RWPE2 (cell line): ENCODE results near the gene RPS6KA2.

Experiments
- ATAC-seq: fragments of 200-7000 bp; cut with Tn5 transposase; 3 replicates; pipeline ENCODE4 v1.9.1; 2021; ENCODE audit warnings: low read depth
- DNase-seq: peaks from one replicate; pipeline ENCODE4 v3.0.0-alpha.2; 2020; ENCODE audit warnings: low spot score
- H3K27ac ChIP-seq: fragments of 450-650 bp; 2 replicates; pipeline ENCODE4 v1.5.1; 2017; ENCODE audit warnings: mild to moderate bottlenecking; ENCODE audit not compliant: poor library complexity, severe bottlenecking
- H3K27me3 ChIP-seq: fragments of 250-450 bp; sonication (Bioruptor Pico); 2 replicates; pipeline ENCODE4 v1.5.1; 2021; ENCODE audit warnings: mild to moderate bottlenecking, moderate library complexity; ENCODE audit not compliant: insufficient read depth, poor library complexity, severe bottlenecking
- H3K36me3 ChIP-seq: fragments of 250-450 bp; sonication (Bioruptor Pico); 2 replicates; pipeline ENCODE4 v1.5.1; 2020; ENCODE audit warnings: low read depth, mild to moderate bottlenecking, moderate library complexity
- H3K4me1 ChIP-seq: fragments of 250-450 bp; sonication (Bioruptor Pico); 2 replicates; pipeline ENCODE4 v1.5.1; 2021; ENCODE audit warnings: mild to moderate bottlenecking, moderate library complexity; ENCODE audit not compliant: insufficient read depth, poor library complexity, severe bottlenecking
- H3K4me3 ChIP-seq: fragments of 250-450 bp; sonication (Bioruptor Pico); 2 replicates; pipeline ENCODE4 v1.5.1; 2021; ENCODE audit warnings: mild to moderate bottlenecking, moderate library complexity; ENCODE audit not compliant: severe bottlenecking
- H3K9me3 ChIP-seq: fragments of 250-450 bp; sonication (Bioruptor Pico); 2 replicates; pipeline ENCODE4 v1.5.1; 2021; ENCODE audit warnings: mild to moderate bottlenecking, moderate library complexity; ENCODE audit not compliant: severe bottlenecking
- TF ChIP-seq, protein P1 (sequence below): fragments of 450-650 bp; IDR thresholded peaks from one replicate; pipeline ENCODE4 v1.5.1; 2017; ENCODE audit warnings: mild to moderate bottlenecking, moderate library complexity; ENCODE audit not compliant: poor library complexity, severe bottlenecking

The RPS6KA2 gene

DNA sequence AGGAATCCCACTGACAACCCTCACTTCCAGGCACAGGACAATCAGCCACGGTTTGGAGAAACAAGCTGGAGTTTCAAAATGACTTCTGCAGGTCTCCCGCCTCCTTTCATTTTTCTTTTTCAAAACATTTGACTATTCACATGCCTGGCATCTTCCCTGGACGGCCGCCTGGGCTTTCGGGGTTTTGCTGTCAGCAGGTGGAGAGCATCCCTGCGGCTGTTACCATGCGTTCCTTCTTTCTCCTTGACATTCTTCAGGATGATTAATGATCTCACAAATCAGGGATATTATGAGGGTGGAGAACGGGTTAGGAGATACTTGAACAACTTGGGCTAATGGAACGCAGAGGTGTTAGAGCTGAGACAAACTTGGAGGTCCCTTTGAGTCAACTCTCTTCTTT, 101.5 kb downstream of the RPS6KA2 start:
- Histone ChIP-seq H3K4me1 (no peaks in the 10 kb centered on the region), H3K9me3 (no peaks in the 10 kb centered on the region), H3K27me3 (no peaks in the 10 kb centered on the region), H3K4me3 (no peak overlapping the region), H3K36me3 (peaks cover 34% of the 10 kb centered on the region), H3K27ac (no peak overlapping the region)
- DNase-seq, result no peak
- TF ChIP-seq, protein P1, sequence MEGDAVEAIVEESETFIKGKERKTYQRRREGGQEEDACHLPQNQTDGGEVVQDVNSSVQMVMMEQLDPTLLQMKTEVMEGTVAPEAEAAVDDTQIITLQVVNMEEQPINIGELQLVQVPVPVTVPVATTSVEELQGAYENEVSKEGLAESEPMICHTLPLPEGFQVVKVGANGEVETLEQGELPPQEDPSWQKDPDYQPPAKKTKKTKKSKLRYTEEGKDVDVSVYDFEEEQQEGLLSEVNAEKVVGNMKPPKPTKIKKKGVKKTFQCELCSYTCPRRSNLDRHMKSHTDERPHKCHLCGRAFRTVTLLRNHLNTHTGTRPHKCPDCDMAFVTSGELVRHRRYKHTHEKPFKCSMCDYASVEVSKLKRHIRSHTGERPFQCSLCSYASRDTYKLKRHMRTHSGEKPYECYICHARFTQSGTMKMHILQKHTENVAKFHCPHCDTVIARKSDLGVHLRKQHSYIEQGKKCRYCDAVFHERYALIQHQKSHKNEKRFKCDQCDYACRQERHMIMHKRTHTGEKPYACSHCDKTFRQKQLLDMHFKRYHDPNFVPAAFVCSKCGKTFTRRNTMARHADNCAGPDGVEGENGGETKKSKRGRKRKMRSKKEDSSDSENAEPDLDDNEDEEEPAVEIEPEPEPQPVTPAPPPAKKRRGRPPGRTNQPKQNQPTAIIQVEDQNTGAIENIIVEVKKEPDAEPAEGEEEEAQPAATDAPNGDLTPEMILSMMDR, result no peak
- no peak for ATAC-seq

GRCh38 chr6:166523782-166524559, 103.1 kb downstream of the RPS6KA2 start:
- Histone ChIP-seq H3K4me1 (no peaks in the 10 kb centered on the region), H3K4me3 (no peak overlapping the region), H3K27me3 (no peaks in the 10 kb centered on the region), H3K27ac (no peak overlapping the region), H3K9me3 (no peaks in the 10 kb centered on the region), H3K36me3 (peaks cover 19% of the 10 kb centered on the region)
- ATAC-seq (no peak), DNase-seq (no peak)
- TF ChIP-seq, protein P1, result no peak

DNA sequence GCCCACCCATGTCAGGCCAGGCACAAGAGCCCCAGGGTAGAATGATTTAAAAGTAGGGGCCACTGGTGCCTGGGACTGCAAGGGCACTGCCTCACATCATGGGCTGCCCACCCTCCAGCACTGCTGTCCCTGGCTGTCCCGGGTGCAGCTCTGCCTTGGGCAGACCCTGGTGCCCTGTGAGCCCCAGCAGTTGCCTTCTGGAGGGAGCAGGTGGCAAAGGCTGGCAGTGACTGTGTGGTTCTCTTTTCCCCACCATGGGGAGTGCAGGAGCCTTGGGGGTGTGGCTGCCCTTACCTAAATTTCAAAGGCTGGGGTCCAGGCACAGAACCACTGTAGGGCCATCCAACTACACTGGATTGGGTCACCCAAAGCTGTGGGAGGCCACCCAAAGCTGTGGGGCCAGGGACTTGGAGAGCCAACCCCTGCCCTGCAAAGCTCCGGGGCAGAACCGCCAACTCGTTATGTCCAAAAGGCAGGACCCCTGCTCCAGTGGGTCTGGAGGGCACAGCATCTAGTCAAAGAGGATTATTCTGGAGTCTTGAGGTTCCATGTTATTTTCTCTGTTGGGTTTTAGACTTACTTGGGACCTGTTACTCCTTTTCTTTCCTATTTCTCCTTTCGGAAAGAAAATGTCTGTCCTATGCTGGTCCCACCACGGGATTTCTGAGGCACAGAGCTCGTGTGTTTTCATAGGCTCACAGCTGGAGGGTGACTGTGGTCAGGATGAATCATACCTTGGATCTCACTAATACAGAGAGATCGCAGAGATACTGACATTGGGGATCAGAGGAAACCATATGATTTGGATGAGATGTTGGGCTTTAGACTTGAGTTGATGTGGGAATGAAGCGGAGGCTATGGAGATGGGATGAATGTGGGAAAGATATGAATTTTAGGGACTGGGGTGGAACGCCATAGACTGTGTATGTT, 105.9 kb downstream of the RPS6KA2 start:
- no peak for DNase-seq
- TF ChIP-seq, protein P1, result no peak

GRCh38 chr6:166516251-166516884, 110.7 kb downstream of the RPS6KA2 start:
- Histone ChIP-seq H3K27ac (no peak overlapping the region), H3K9me3 (no peaks in the 10 kb centered on the region), H3K4me1 (peaks cover 4% of the 10 kb centered on the region), H3K36me3 (peaks cover 10% of the 10 kb centered on the region), H3K27me3 (no peaks in the 10 kb centered on the region), H3K4me3 (no peak overlapping the region)
- no peak for DNase-seq
- ATAC-seq, result no peak
- TF ChIP-seq, protein P1, result no peak

More for the DNA sequence above, 105.9 kb downstream of the RPS6KA2 start:
- Histone ChIP-seq H3K36me3 (peaks cover 14% of the 10 kb centered on the region), H3K27ac (no peak overlapping the region), H3K27me3 (no peaks in the 10 kb centered on the region), H3K9me3 (no peaks in the 10 kb centered on the region), H3K4me1 (no peaks in the 10 kb centered on the region), H3K4me3 (no peak overlapping the region)
- ATAC-seq, result no peak
